Hematopoietic multipotent progenitor cell treated with erythropoietin and hydrocortisone succinate and interleukin-3 and kit ligand, for 17 days (in vitro differentiated cells): ENCODE data around the gene KANK2.
"Not testable (repeated sequence)": the region's sequence is repeated elsewhere in the genome, so short reads cannot be mapped to it uniquely, and the experiment has no call there.

ENCODE experiments used
- DNase-seq: peaks from one replicate; pipeline ENCODE4 v3.0.0-alpha.2; 2015; ENCODE audit warnings: low spot score

KANK2 gene

GRCh38 chr19:11196406-11197287 lies 698 bp downstream of the KANK2 start:
- DNase-seq, result peak; percentile 52

- DNase-seq, result no peak
Measured at GRCh38 chr19:11195681-11196080, 1.7 kb downstream of the KANK2 start.

GRCh38 chr19:11194656-11195558 lies 2.4 kb downstream of the KANK2 start:
- DNase-seq, result no peak

- DNase-seq, result no peak
Measured at GRCh38 chr19:11194173-11194572, 3.2 kb downstream of the KANK2 start.

- DNase-seq, result no peak
Measured at GRCh38 chr19:11192957-11193939, 4.1 kb downstream of the KANK2 start.

GRCh38 chr19:11191934-11192333 lies 5.4 kb downstream of the KANK2 start:
- no peak for DNase-seq

GRCh38 chr19:11191273-11191755 lies 6.0 kb downstream of the KANK2 start:
- DNase-seq, result peak; percentile 59

GRCh38 chr19:11190501-11190900 lies 6.8 kb downstream of the KANK2 start:
- no peak for DNase-seq

GRCh38 chr19:11187441-11187840 lies 9.9 kb downstream of the KANK2 start:
- DNase-seq, result no peak

- peak; percentile 47 for DNase-seq
Measured at GRCh38 chr19:11182994-11183393, 14.4 kb downstream of the KANK2 start.

- DNase-seq, result peak; percentile 31
Measured at GRCh38 chr19:11181488-11181887, 15.9 kb downstream of the KANK2 start.

GRCh38 chr19:11180975-11181374 lies 16.4 kb downstream of the KANK2 start:
- DNase-seq, result not testable (repeated sequence)

- no peak for DNase-seq
Measured at GRCh38 chr19:11180346-11180745, 17.0 kb downstream of the KANK2 start.

- no peak for DNase-seq
Measured at GRCh38 chr19:11179716-11180297, 17.5 kb downstream of the KANK2 start.

GRCh38 chr19:11179145-11179465 lies 18.2 kb downstream of the KANK2 start:
- not testable (repeated sequence) for DNase-seq

- no peak for DNase-seq
Measured at GRCh38 chr19:11177592-11177991, 19.8 kb downstream of the KANK2 start.

GRCh38 chr19:11176466-11177193 lies 20.7 kb downstream of the KANK2 start:
- DNase-seq, result no peak

GRCh38 chr19:11175920-11176319 lies 21.4 kb downstream of the KANK2 start:
- DNase-seq, result no peak

GRCh38 chr19:11174336-11174735 lies 23.0 kb downstream of the KANK2 start:
- no peak for DNase-seq

GRCh38 chr19:11173516-11174155 lies 23.7 kb downstream of the KANK2 start:
- no peak for DNase-seq
